Left forelimb (tissue), 1 donor: ENCODE data around the gene PIGS.
"Not testable (repeated sequence)": the region's sequence is repeated elsewhere in the genome, so short reads cannot be mapped to it uniquely, and the experiment has no call there.

ENCODE experiments used
- DNase-seq: peaks from one replicate; pipeline ENCODE4 v3.0.0-alpha.2; 2018; ENCODE audit warnings: low spot score

PIGS gene

DNA sequence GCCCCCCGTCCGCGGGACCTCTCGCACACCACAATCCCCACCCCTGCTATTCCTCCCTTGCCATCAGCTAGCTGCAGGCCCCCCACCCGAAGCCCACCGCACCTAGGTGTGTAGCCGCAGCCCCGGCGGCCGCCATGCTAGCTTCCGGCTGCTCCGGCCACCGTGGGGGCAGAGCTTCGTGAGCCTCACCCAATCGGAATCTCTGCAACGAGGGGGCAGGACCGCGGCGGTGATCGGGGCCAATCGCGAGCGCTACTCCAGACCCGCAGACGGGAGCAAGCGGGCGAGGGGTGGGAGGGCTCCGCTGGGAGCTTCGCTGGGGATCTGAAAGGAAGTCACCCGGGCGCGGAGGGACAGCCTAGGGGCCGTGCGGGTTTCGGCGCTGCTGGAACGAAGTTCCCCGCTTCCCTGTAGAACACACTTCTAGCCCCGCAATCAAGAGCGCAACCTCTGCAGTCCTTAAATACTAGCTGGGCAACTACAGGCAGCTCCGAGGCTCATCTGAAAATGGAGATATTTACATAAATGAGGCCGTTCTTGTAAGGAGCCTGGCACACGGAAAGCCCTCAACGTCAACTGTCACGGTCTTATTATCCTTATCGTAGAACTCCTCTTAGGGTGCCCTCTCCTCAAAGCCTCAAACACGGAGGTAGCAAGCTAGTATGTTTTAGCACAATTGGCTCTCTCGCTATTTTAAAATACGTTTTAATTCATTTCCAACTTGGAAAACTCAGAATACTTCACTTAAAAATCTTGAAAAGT, at the start of gene PIGS:
TSS of gene PIGS (minus strand) at position 164 of the 762 bp plus-strand sequence. CDS start at position 136, 28 bp downstream.
- peak; percentile 93 for DNase-seq

DNA sequence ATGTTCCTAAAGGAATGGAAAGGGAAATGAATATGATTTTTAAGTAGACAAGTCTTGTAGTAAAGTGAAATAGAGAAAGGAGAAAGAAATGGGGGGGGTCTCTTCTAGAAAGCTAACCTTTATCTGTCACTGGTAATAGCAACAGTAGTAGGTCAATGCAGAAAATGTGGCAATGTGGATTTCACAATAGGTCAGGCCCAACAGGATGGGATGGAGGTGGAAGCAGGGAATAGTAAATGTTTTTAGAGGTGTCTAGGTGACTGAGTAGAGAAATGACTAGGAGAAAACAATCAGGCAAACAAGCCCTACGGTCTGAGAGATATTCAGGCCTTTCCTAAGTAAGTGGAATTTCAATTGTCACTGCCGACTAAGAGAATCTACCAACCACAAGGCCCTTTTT, 48.7 kb upstream of the PIGS start:
- no peak for DNase-seq

DNA sequence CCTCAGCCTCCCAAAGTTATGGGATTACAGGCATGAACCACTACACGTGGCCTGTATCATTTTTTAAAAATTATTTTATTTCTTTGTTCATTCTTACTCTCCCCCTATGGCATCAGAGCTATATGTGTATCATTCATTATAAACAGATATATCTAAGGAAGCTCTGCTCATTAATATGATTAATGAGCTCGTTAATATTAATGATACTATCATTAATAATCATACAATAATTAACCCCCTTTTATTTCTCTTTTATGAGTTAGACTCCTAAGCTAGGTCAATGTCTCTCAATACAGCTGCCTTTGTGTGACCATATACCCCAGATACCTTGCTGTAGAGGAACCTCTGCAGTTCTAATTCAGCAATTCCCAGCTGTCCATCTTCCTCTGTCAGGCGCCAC, 47.1 kb upstream of the PIGS start:
- DNase-seq: no peak

DNA sequence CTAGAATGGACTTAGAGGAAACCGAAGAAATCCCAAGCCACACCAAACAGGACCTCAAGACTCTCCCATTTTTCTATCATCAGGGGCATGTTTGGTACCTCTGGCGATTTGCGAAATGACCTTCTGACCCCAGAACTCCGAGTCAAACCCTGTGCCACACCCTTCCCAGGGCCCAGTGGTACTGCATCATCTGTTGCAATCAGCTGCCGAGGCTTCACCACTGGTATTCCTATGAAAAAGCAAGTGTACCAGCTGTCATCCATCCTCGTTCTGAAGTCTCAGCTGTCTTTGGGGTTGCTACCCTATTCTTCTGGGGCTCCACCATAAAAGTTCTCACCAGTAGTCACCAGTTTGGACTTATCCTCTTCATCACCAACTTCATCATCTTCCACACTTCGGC, 45.0 kb upstream of the PIGS start:
- DNase-seq: no peak

DNA sequence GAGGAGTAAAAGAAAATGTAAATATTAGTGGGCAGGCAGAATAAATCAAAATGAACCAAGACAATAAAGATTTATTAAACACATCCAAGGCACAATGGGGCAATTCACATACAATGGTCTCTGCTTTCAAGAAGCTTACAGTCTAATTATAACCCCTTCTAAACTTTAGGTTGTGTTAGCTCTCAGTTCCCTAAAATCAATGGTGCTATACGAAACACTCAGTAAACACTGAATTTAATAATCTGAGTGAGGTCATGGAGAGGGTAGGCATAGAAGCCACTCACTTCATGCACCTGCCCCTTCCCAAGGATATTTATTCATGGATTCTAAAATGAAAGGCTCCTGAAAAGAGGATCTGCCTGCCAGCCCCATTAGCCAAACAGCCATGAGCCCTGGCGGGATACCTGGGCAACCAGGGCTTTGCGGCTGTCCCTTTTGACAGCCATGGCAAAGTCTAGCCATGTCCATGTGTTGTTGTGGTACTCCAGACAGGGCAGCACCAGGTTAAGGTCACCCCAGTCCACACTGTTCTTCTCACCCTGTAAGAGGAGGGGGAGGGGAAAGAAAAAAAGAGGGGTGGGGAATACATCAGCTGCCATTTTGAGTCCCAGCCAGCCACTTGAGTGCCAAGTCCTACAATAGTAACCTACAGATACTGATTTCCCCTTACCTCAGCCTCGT, 44.1 kb upstream of the PIGS start:
- DNase-seq: no peak

DNA sequence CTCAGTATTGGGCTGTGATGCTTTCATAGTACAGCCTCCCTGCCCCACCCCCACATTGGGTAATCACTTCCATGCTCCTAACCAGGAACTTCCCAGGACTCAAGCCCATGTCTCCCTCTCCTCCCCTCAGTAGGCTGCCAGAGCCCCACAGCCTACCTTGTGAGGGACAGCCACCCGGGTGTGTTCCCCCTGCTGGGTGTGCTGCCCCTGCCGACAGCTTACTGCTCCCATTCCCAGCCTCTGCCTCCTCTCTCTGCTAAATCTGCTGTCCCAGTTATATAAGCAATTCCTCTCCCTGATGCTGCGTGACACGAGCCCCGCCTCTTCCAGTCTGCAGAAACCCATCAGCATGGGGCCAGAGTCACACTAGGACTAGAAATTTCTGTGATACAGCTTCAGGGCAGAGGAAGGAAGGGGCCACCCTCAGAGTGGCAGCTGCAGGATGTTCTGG, 42.6 kb upstream of the PIGS start, which contains the start of gene RSKR:
TSS of gene RSKR (minus strand) at position 255 of the 451 bp plus-strand sequence. CDS start at position 231, 24 bp downstream.
- DNase-seq: no peak

DNA sequence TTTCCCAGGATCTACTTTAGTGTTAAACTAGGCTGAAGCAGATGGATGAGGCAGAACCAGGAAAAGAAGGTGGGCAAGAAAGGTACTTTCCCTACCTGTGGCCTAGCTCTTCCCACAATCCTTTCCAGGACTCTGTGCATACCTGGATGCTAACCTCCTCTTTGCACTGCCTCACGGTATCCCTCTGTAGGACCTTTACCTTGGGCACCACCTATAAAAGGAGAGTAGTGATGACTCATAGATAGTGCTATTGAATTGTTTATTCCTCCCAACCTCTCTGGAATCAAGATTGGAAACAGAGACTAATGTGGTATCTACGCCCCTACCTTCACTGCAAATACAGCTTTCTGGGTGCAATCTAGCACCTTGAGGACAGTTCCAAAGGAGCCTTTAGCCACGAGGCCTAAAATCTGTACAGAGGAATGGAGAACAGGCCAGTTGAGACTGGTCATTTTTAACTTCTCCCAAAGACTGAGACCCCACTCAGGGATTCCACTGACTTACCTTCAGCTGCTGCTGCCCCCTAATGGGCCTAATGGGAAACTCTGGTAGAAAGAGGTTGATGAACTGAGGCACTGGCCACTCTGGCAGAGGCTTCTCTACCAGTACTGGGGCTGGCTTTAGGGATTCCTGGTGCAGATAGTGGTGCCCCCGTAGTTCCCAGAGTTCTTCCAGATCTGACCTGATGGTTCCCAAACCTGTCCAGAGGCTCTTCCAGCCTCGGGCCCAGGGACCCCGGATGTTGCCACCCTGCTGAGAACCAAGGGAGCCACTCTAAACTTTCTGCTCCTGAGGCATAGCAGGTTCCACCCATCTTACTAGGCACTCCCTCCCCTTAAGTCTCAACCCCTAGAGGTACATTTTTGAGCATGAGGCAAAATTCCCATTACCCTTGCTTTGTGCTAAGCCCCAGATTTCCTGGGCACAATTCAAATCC, 41.9 kb upstream of the PIGS start:
- no peak for DNase-seq

DNA sequence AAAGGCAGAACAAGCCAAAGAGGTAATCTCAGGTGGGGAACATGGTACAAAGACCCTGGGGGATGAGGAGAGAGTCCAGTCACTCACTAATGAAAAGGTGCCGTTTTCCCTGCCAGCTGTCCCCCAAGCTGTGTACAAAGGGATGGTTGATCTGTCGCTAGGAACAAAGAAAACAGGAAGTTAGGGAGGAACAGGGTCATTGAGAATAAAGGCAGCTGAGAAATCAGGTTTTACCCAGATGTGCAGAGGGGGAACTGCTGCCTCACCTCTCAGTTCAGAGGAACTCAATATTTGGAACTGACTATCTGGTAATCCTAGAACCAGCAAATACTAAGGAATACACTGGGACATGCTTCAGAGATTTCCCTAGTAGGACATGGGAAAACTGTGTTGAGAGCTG, 41.2 kb upstream of the PIGS start:
- DNase-seq: no peak

DNA sequence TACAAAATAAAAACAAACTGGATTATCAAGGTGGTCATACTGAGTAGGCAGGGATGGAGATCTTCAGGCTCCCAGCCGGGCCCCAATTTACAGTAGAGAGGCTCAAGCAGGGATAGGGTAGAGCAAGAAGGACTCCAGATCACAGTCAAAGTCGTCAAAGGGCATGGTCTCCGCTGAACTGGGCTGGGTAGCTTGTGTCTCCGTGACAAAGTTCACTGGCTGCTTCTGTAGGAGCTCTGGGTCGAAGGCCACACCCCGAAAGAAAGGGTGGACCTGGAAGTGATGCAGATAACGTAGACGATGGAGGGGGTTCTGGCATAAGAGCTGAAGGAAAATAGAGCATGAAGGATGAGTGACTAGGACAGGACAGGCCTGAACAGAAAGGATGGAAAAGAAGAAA, 39.1 kb upstream of the PIGS start:
- DNase-seq: no peak

DNA sequence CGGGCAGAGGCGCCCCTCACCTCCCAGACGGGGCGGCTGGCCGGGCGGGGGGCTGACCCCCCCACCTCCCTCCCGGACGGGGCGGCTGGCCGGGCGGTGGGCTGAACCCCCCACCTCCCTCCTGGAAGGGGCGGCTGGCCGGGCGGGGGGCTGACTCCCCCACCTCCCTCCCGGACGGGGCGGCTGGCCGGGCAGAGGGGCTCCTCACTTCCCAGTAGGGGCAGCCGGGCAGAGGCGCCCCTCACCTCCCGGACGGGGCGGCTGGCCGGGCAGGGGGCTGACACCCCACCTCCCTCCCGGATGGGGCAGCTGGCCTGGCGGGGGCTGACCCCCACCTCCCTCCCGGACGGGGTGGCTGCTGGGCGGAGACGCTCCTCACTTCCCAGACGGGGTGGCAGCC, 32.7 kb upstream of the PIGS start:
- not testable (repeated sequence) for DNase-seq

DNA sequence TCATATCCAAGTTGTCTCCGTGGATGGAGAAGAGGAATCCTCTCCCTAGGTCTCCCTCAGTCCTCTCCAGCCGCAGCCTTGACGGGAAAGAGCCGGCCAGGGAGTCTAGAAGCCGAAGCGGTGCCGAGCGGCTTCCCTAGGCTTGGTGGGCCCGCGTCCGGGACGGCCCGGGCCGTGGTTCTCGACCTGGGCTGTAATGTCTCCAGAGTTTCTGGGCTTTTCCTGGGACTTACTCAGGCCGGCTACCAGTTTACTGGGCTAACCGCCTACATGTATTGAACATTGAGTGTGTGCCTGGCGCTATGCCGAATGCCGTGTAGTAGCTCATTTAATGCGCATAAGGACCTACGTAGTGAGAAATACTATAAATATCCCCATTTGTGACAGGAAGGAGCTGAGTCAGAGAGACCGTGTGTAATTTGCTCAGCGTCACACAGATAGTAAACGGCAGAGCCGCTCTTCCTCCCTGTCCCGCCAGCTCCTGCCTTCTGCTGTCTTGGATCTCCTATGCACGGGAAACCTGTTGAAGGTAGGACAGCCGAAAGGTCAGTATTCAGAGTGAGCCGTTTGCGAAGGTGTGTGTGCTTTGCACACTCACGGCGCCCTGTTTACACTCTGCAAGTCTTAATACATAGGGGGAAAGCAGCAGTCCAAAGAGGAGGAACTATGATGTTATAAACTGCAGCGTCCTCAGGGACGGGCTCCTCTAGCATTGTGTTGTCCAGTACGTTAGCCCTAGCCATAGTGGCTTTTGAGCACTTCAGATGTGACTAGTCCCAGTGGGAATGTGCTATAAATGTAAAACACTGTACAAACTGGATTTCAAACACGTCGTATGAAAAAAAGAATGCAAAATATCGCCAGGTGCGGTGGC, 28.2 kb upstream of the PIGS start:
- DNase-seq: peak; percentile 68

DNA sequence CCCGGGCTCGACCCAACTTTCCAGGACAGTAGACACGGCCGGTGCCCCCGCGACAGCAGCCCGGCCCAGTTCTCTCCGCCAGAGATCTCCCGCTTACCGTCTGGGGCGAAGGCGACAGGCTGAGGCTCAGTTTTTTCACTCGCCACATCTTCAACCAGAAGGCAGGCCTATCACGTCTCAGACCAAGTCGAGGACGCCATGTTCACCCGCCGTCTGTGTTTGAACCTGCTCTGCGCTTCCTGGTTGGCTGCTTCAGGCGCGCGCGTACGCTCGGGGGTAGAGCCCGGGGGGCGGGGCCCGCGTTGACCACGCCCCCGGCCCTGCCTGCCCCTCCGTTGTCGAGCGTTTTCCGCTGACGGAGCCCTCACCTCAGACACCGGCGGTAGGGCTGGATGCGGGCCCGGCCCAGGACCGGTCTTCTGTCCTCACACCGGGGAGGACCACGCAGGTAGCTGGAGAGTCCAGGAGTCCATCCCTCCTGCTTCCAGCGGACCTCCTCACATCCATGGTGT, 27.5 kb upstream of the PIGS start, which contains the start of gene SPAG5:
TSS of gene SPAG5 (minus strand) at position 227 of the 512 bp plus-strand sequence. CDS start at position 148, 79 bp downstream.
- peak; percentile 95 for DNase-seq

DNA sequence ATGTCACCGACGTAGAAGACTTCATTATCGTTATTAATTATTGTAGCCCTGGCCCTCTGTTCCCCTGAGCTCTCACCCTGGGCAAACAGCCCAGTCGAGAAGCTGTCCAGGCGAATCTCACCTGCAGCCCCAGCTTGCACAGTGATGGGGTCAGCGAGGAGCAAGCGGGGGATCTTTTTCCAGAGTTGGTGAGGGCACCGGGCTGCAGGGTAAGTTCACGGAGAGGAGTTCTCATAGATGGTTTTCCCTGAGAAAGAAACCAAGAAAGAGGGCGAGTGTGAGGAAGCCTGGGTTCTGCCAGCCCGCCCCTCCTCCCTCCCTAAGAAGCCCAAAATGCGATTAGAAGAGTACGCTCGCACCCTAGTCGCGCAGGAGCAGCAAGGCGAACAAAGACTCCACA, 27.1 kb upstream of the PIGS start:
- no peak for DNase-seq

DNA sequence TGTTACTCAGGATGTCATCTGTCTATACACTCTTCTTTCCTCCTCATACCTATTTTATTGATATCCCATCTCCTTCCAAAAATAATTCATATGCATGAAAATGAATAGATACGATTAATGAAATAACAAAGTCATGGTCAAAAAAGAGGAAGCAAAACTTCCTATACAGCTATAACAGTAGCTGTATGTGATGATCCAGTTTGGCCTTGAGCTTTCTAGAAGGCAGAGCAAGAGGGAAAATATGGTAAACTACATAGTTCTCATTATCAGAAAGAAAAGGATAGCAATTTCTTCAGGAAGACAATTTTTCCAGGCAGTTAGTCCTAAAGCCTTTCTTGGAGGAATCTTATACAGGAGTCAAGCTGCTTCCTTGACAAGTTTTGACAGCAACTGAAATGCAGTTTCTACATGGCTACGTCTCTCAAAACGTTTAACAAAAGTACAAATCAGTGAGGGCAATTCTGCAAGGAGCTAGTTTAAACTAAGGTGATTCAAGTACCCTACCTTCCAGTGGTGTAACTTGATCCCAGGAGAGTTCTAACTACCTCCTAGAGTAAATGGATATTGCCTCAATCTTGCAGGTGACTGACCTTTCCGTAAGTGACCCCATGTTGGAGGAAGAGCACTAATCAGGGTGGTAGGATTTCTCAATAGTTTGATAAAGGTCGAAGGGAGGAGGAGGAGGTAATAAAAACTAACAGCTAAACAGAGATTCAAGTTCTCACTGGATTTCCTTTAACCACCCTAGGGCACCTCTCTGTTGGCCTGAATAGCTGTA, 26.5 kb upstream of the PIGS start:
- DNase-seq: no peak

DNA sequence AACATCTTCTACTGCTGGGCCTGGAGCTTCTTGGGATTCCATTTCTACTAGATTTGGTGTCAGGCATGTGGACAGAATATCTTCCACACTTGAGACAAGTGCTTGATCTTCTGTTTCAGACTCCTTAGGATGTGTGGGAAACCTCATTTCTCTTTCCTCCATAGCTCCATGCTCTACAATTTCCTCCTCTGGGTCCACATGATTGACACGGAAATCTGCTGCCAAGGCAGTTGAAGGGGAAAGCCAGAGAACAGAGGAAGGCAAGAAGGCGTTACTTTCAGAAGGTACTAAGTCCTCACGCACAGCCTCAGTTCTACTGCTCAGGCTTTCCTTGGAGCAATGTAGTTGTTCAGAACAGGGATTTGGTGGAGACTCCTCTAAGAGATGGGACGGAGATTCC, 20.9 kb upstream of the PIGS start:
- no peak for DNase-seq

DNA sequence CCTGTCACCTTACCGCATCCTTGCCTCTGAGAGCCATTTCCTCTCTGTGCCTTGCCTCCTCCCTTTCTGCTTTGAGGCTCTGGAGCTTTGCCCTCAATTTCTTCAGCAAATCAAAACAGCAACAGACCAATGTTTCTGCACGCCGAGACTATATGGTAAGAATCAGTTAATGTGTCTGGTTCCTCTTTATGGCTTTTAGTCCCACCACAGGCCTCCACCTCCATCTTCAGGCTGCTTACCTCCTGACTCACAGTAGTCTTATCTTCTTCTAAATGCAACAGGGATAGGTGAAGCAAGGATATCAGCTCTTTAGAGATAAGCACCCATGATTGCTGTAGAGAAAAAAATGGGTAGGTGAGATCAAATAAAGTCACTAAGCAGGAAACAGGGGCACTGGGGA, 14.5 kb upstream of the PIGS start:
- DNase-seq: no peak

DNA sequence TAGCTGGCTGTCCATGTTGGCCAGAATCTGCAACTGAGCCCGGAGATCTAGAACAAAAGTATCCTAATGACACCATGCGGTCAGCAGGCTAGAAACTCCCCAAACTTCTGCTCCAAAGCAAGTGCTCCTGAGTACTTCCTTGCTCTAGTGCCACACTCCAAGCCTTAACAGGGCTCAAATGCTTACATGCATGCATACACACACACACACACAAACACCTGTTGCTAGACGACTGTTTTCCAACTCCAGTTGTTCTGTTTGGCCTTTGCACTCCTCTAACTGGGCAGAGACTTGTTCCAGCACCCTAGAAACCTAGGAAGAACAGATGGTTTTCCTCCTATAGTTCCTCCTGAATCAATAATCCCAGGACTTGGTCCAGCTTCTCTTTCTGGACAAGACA, 13.1 kb upstream of the PIGS start:
- DNase-seq: no peak

DNA sequence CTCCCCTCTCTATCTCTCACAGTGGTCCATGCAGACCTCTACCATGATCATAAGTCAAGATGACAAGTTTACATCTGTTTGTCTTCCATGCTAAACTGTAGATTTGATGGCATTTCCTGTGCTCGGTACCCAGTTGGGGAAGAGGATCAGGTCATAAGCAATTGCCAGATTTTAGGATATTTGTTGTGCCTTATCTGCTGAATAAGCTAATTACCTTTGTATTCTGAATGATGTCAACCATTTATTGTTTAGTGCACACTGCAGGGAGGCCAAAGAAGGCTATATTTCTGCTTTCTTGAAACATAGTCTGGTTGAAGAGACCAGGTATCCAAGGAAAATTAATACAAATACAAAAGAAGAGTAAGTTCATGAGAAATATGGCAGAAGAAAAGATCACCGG, 11.2 kb upstream of the PIGS start:
- no peak for DNase-seq

DNA sequence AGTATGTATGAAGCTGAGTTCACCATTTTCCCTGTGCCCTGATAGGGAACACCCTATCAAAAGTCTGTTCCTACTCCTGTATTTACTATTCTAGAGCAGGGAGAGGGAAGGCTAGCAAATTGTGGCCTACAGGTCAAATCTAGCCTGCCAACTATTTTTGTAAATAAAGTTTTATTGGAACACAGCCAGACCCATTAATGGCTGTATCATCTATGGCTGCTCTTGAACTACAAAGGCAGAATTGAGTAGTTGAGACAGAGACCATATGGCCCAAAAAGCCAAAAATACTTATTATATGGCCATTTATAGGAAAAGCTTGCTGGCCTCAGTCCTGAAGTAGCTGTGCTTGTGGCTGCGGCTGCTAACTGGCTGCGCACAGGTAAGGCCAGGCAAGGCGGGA, 9.6 kb upstream of the PIGS start:
- no peak for DNase-seq

DNA sequence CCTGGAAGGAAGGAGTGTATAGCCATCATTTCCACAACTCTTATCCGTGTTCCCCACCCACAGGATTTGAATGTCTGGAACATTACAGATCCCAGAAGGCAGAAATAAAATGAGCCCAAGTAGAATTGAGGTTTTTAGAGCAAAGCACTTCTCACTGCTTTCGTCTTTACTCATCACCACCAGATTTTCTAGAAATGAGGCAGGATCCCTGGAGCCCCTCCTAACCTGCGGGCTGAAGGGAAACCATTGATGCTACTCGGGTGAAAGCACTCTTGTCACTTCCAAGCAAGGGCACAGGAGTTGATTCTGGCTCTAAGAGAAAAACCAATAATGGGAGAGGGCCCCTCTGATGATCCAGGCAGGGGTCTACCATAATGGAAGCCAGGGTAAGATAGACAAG, 8.2 kb upstream of the PIGS start:
- no peak for DNase-seq
